Measurements from ENCODE around the gene BNIP3. TPM values are rescaled to one million over a fixed set of nuclear protein-coding genes. Genes with fewer than 3 reads are reported as not detected.
A peak's percentile ranks its signal among the peaks of the same experiment; 100 is the strongest.

The BNIP3 gene
- total RNA-seq, 1 experiment from 2014 or later: 37.5 TPM

DNA sequence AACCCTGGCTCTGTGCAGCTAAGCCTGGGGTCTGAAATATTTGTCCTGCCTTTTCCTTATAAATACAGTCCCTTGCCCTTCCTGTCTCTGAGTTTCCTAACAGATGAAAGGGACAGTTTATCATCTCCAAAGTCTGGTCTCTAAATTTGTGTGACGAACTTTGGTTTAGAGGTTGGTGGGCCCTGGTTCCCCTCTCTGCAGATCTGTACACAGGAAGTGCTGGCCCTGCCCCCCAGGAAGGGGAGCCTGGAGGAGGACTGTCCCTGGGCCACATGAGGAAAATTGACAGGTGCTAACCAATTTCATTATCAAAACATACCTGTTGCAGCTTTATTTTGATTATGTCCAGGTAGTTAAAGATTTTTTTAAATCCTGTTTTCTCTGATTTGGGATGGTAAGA lies 46.5 kb downstream of the BNIP3 start:
- no peak for TF ChIP-seq ATF3 (IDR thresholded peaks at IDR 0.05)
- TF ChIP-seq SIN3A (IDR thresholded peaks at IDR 0.05; ENCODE audit: low read depth): no peak
- TF ChIP-seq ELF1 (IDR thresholded peaks at IDR 0.05; ENCODE audit: borderline replicate concordance, low read depth): no peak
- TF ChIP-seq SP1 (IDR thresholded peaks at IDR 0.05; ENCODE audit: low read depth): no peak
- TF ChIP-seq YY1 (IDR thresholded peaks at IDR 0.05; ENCODE audit: extremely low read depth, insufficient replicate concordance, low read depth, low read length): no peak
- no peak for TF ChIP-seq TCF7L2 (IDR thresholded peaks at IDR 0.05; ENCODE audit: borderline replicate concordance, extremely low read depth, insufficient read depth, insufficient read length)
- TF ChIP-seq POLR2AphosphoS5 (IDR thresholded peaks at IDR 0.05; ENCODE audit: low read depth, low read length): no peak
- no peak for TF ChIP-seq SRF (IDR thresholded peaks at IDR 0.05; ENCODE audit: low read depth)
- TF ChIP-seq EZH2 (IDR thresholded peaks at IDR 0.05): no peak
- TF ChIP-seq ZFX (IDR thresholded peaks at IDR 0.05): no peak
- no peak for TF ChIP-seq ZNF274 (IDR thresholded peaks at IDR 0.05; ENCODE audit: low read depth, low read length)
- no peak for TF ChIP-seq CEBPB (IDR thresholded peaks at IDR 0.05; ENCODE audit: low read depth)
- TF ChIP-seq EZH2phosphoT487 (IDR thresholded peaks at IDR 0.05; ENCODE audit: borderline replicate concordance): no peak
- no peak for TF ChIP-seq FOSL1 (IDR thresholded peaks at IDR 0.05; ENCODE audit: low read depth)
- TF ChIP-seq RAD21 (IDR thresholded peaks at IDR 0.05; ENCODE audit: low read depth): no peak
- no peak for TF ChIP-seq REST (IDR thresholded peaks at IDR 0.05; ENCODE audit: low read depth)
- Histone ChIP-seq H3K36me3 (ENCODE audit: control insufficient read depth in 1 of 2, insufficient read depth in 2 of 2, low read length in 2 of 2) (no peaks in the 10 kb centered on the region; a peak in 1 of 4 replicates), H3K79me2 (ENCODE audit: insufficient read depth, low read length) (peaks cover 52% of the 10 kb centered on the region), H4K20me1 (ENCODE audit: insufficient read depth) (no peaks in the 10 kb centered on the region), H3K4me3 (replicated peaks in 1 of 2; ENCODE audit: low read depth in 1 of 2, low read length in 2 of 2) (no peak overlapping the region), H3K27me3 (ENCODE audit: insufficient read depth, low read length) (no peaks in the 10 kb centered on the region), H3K9ac (ENCODE audit: low read length) (no peak overlapping the region), H3K4me1 (ENCODE audit: control insufficient read depth in 1 of 2, insufficient read depth in 2 of 2, low read length in 2 of 2) (no peaks in the 10 kb centered on the region), H2AFZ (ENCODE audit: low read depth, low read length, poor library complexity, severe bottlenecking) (no peak overlapping the region), H3K9me2 (ENCODE audit: insufficient read depth) (no peaks in the 10 kb centered on the region), H3K9me3 (ENCODE audit: control insufficient read depth in 1 of 2, insufficient read depth in 1 of 2, low read depth in 1 of 2, low read length in 2 of 2) (no peaks in the 10 kb centered on the region), H3K27ac (ENCODE audit: low read depth, low read length) (no peak overlapping the region), H3K4me2 (ENCODE audit: low read length) (no peak overlapping the region)
- ChIA-PET POLR2A (no interaction called here), RAD21 (ENCODE audit: low non-redundant PET in 1 of 2, low total read pairs in 2 of 2, uncharacterized antibody in 2 of 2, unreplicated experiment in 2 of 2) (no interaction called here), CTCF (no interaction called here)
- DNase-seq (ENCODE audit: low read depth, low spot score) (no peak), ATAC-seq (no peak)
- TSS peak; percentile 22 for BruUV-seq (replicated peaks)
- intact Hi-C loops (cut with micrococcal nuclease): no loop called here

All from HCT116 (cell line).